Body of pancreas (tissue), 4 donors: ENCODE results near the gene ADD1.

Experiments used
- CTCF ChIP-seq, 7 experiments: fragments of 450-650 bp in 4 of 7; fragments of 200-600 bp in 3 of 7; sonication (generic) in 3 of 7; IDR thresholded peaks; one replicate each; pipeline ENCODE4 v1.5.1; 2016 to 2019; ENCODE audit warnings: antibody characterized with exemption in 7 of 7
- POLR2A ChIP-seq, 3 donors: fragments of 450-650 bp; IDR thresholded peaks; one replicate each; pipeline ENCODE4 v1.6.1; 2016; ENCODE audit warnings: antibody characterized with exemption in 3 of 3, mild to moderate bottlenecking in 2 of 3

- no peak for TF ChIP-seq CTCF (IDR thresholded peaks at IDR 0.05)
- no peak for TF ChIP-seq POLR2A (IDR thresholded peaks at IDR 0.05)
Observed at GRCh38 chr4:2964706-2965258, 121.1 kb downstream of the ADD1 start.
